HG02588 (cell line): ENCODE measurements around the gene MAPKBP1.

Experiments used
- ATAC-seq: cut with Tn5 transposase; IDR thresholded peaks from one replicate; pipeline ENCODE4 v1.9.1; 2021; ENCODE audit warnings: mild to moderate bottlenecking, moderate library complexity; ENCODE audit not compliant: unreplicated experiment

Gene MAPKBP1

GRCh38 chr15:41806291-41807181 lies 32.3 kb downstream of the MAPKBP1 start:
- no peak for ATAC-seq

GRCh38 chr15:41809121-41809520 lies 34.8 kb downstream of the MAPKBP1 start:
- ATAC-seq, result no peak

- ATAC-seq, result no peak
Measured at GRCh38 chr15:41809526-41810220, 35.4 kb downstream of the MAPKBP1 start.

- ATAC-seq, result no peak
Measured at GRCh38 chr15:41810651-41811431, 36.6 kb downstream of the MAPKBP1 start.

- no peak for ATAC-seq
Measured at GRCh38 chr15:41811432-41812195, 37.3 kb downstream of the MAPKBP1 start.

GRCh38 chr15:41812820-41813375 lies 38.6 kb downstream of the MAPKBP1 start:
- ATAC-seq, result no peak

GRCh38 chr15:41813426-41813825 lies 39.1 kb downstream of the MAPKBP1 start:
- no peak for ATAC-seq

- no peak for ATAC-seq
Measured at GRCh38 chr15:41814534-41814933, 40.2 kb downstream of the MAPKBP1 start.

GRCh38 chr15:41816788-41817187 lies 42.5 kb downstream of the MAPKBP1 start:
- ATAC-seq, result no peak

- no peak for ATAC-seq
Measured at GRCh38 chr15:41817327-41817726, 43.0 kb downstream of the MAPKBP1 start.

- ATAC-seq, result no peak
Measured at GRCh38 chr15:41817781-41818180, 43.5 kb downstream of the MAPKBP1 start.

- no peak for ATAC-seq
Measured at GRCh38 chr15:41819455-41820050, 45.3 kb downstream of the MAPKBP1 start.

GRCh38 chr15:41820791-41821423 lies 46.6 kb downstream of the MAPKBP1 start:
- no peak for ATAC-seq

- ATAC-seq, result no peak
Measured at GRCh38 chr15:41821831-41822230, 47.5 kb downstream of the MAPKBP1 start.

- ATAC-seq, result no peak
Measured at GRCh38 chr15:41822471-41822870, 48.2 kb downstream of the MAPKBP1 start.

GRCh38 chr15:41822957-41823356 lies 48.7 kb downstream of the MAPKBP1 start:
- no peak for ATAC-seq

GRCh38 chr15:41823502-41823901 lies 49.2 kb downstream of the MAPKBP1 start:
- no peak for ATAC-seq

- ATAC-seq, result no peak
Measured at GRCh38 chr15:41824062-41824745, 49.9 kb downstream of the MAPKBP1 start.

- ATAC-seq, result no peak
Measured at GRCh38 chr15:41825145-41825544, 50.9 kb downstream of the MAPKBP1 start.
